ENCODE data around the gene SLC7A11.

DNA sequence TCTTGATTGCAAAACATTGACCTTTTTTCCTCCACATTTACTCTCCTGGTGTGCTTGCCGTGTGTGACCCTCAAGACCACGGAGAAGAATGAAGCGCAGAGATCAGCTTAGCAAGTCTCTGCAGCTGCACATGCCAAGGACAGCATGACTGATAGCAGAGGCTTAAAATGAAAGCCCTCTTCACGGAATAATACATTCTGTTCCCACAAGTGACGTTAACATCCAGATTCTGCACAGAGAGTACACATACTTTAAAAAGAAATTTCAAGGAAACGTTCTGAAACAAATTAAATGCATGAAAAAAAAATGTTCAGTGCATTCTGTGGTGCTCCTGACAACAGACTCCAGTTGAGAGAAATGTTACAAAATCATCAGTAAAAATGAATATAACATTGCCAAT is 60.9 kb downstream of the SLC7A11 start:
- TF ChIP-seq ZFP3 (CRISPR knock-in tag; IDR thresholded peaks at IDR 0.05): no peak
- no peak for TF ChIP-seq PPARA (CRISPR knock-in tag; IDR thresholded peaks at IDR 0.05; ENCODE audit: borderline replicate concordance)
- TF ChIP-seq ZNF565 (CRISPR knock-in tag; conservative IDR thresholded peaks at IDR 0.05; ENCODE audit: low read depth): no peak
- TF ChIP-seq CSDC2 (CRISPR knock-in tag; IDR thresholded peaks at IDR 0.05): no peak
- TF ChIP-seq ARNTL (CRISPR knock-in tag; IDR thresholded peaks at IDR 0.05; ENCODE audit: borderline replicate concordance, low read depth): no peak
- TF ChIP-seq ZNF70 (CRISPR knock-in tag; IDR thresholded peaks at IDR 0.05): no peak
- TF ChIP-seq ZC3H10 (CRISPR knock-in tag; IDR thresholded peaks at IDR 0.05): no peak
- TF ChIP-seq, protein P1, sequence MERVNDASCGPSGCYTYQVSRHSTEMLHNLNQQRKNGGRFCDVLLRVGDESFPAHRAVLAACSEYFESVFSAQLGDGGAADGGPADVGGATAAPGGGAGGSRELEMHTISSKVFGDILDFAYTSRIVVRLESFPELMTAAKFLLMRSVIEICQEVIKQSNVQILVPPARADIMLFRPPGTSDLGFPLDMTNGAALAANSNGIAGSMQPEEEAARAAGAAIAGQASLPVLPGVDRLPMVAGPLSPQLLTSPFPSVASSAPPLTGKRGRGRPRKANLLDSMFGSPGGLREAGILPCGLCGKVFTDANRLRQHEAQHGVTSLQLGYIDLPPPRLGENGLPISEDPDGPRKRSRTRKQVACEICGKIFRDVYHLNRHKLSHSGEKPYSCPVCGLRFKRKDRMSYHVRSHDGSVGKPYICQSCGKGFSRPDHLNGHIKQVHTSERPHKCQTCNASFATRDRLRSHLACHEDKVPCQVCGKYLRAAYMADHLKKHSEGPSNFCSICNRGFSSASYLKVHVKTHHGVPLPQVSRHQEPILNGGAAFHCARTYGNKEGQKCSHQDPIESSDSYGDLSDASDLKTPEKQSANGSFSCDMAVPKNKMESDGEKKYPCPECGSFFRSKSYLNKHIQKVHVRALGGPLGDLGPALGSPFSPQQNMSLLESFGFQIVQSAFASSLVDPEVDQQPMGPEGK (CRISPR knock-in tag; IDR thresholded peaks at IDR 0.05; ENCODE audit: borderline replicate concordance): no peak
- TF ChIP-seq ZNF8 (CRISPR knock-in tag; IDR thresholded peaks at IDR 0.05): no peak
- TF ChIP-seq, protein P2, sequence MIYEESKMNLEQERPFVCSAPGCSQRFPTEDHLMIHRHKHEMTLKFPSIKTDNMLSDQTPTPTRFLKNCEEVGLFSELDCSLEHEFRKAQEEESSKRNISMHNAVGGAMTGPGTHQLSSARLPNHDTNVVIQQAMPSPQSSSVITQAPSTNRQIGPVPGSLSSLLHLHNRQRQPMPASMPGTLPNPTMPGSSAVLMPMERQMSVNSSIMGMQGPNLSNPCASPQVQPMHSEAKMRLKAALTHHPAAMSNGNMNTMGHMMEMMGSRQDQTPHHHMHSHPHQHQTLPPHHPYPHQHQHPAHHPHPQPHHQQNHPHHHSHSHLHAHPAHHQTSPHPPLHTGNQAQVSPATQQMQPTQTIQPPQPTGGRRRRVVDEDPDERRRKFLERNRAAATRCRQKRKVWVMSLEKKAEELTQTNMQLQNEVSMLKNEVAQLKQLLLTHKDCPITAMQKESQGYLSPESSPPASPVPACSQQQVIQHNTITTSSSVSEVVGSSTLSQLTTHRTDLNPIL (CRISPR knock-in tag; IDR thresholded peaks at IDR 0.05; ENCODE audit: low read depth): no peak
